HG02870 (cell line): ENCODE measurements around the gene HOXA4.

ENCODE experiments used
- ATAC-seq: cut with Tn5 transposase; IDR thresholded peaks from one replicate; pipeline ENCODE4 v1.9.1; 2021; ENCODE audit warnings: mild to moderate bottlenecking, moderate library complexity; ENCODE audit not compliant: unreplicated experiment

HOXA4 gene

GRCh38 chr7:27158436-27159265 lies 28.1 kb upstream of the HOXA4 start:
- no peak for ATAC-seq

GRCh38 chr7:27157702-27158431 lies 27.3 kb upstream of the HOXA4 start:
- ATAC-seq = no peak

DNA sequence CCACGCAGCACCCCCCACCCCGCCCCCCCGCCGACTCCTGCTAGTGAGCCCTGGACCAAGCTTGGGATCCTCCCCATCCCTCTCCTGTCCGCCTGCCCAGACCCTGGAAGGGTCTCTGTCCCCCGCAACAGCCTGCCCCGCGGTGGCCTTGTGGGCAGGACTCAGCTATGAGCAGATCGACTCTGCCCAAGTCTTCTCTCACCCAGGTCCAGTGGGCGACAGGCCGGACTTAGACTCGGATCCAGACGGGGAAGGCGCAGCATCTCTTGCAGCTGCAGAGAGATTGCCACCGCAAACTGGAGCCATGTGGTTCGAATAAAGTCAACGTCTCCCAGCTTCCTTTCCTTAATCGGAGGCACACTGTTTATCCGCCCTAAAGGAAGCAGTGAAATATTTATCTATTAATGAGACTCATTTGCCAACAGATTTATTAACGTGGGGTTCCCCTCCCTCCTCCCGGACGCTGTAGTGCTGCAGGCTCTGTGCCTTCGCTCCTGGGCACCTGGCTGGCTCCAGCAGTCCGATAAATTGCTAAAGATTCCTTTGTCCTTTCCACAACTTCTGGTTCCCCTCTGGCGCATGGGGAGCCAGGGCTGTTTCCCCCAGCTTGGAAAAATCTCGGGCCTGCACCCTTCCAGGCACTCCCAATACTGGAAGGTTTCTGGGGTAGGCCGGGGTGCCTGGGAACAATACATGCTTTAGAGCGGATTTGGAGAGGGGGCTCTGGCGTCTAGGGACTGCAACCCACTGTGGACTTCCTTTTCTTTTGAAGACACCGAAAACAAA lies 26.6 kb upstream of the HOXA4 start:
- ATAC-seq = no peak

- ATAC-seq = no peak
These were observed 25.9 kb upstream of the HOXA4 start, which contains the start of gene HOXA7 for GRCh38 chr7:27156508-27156898. Gene HOXA7, minus strand, starts transcription at chr7:27156675. Its CDS starts 130 bp downstream, at chr7:27156545.

- ATAC-seq = no peak
These were observed 25.4 kb upstream of the HOXA4 start for GRCh38 chr7:27155816-27156507.

- no peak for ATAC-seq
These were observed 24.6 kb upstream of the HOXA4 start for GRCh38 chr7:27154901-27155815.

DNA sequence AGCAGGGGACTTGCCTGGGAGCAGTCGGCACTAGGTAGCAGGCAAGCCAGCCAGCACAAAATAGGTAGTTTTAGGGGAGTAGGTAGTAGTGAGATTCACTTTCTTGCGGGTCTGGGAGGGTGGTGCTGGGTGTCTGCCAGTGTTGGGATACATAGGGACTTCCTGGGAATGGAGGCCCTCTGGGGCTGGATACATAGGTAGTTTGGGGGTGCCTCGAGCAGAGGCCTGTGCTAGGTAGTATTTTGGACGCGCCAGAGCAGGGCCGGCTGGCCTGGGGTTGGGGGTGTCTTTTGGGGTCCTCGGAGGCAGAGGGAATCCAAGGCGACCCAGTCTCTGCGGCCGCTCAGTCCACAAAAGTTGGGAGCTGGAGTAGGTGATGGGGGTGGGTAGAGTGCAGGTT lies 23.8 kb upstream of the HOXA4 start:
- ATAC-seq = no peak

DNA sequence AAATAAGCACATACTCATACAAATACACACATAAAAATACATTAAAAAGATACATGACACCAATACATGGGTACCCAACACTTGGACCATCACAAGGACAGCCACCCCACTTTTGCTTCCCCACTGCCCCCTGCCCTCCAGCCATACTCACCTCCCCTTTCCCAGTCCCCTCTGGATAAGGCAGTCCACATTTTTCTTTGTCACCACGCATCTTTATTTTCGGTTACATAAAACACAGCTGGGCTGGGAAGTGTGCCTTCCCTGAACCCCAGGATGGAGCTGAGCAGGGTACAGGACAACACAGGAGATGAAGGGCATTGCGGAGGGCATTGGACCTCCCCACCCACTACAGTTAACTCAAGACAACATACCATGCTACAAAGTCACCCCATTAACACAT lies 23.0 kb upstream of the HOXA4 start:
- ATAC-seq = no peak

GRCh38 chr7:27152816-27153442 lies 22.4 kb upstream of the HOXA4 start:
- no peak for ATAC-seq

DNA sequence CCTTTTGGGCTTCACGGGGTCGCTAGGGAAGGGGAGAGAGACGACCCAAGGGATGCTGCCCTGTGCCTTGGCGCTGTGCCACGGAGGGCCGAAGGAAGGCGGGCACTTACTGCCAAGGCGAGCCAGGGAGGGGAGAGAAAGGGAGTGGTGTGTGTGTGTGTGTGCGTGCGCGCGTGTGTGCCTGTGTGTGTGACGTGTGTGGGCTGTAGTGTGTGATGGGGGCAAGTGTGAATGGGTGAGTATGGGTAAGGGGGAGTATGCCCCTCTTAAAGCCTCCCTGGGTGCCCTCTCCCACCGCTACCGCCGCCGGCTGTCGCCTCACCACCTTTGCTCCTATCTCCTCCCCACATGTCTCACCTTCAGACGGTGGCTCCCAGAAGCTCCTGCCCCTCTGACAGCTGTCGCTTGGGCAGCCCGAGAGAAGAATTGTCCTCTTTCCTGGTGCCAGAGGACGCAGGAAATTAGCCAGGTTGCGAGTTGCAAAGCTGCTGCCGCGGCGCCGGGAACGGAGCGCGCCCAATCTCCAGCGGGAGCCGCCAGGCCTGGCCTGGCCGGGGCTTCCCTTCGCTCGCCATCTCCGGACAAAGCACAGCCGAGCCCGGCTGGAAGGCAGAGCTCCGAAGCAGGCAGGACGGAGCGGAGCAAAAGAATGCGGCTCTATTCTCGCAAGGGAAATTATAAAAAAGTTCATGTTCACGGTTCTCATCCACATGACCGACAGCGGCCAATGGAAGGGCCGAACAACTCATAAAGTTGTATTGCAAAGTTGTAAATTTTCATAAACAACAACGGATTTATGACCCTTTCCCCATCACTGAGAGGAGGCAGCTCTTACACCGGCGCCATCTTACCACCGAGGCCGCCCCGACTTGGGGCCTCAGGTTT lies 21.6 kb upstream of the HOXA4 start, which contains the start of gene HOXA3:
Gene HOXA3 (minus strand): TSS at position 653 of the 885 bp plus-strand sequence. CDS start 41,943 bp downstream, outside the sequence.
- ATAC-seq = no peak

DNA sequence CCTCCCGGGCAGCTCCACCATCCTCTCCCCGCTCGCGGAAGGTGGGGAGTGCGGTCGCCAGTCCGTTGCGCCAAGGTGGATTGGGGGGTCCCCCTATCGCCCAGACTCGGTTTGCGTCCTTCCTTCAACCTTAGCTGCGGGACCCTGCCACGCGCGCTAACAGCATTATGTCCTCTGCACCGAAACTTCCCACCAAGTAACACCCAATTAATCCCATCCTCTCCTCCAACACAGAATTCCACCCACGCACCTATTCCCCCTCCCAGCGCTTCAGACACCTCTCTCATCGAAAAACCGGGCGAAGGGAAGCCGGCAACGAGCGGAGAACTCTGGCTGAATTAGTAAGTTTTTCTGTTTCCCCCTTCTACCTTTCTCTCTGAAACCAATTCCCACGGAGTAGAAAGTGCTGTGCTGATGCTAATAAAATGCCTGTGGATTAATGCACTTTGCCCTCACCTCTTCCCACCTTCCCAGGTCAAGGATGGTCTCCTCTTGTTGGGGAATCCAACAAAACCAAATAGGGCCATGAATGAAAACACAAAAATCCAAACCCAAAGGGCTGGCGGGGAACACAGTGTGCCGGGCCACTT lies 20.9 kb upstream of the HOXA4 start:
- no peak for ATAC-seq

GRCh38 chr7:27150568-27151340 lies 20.2 kb upstream of the HOXA4 start:
- no peak for ATAC-seq

DNA sequence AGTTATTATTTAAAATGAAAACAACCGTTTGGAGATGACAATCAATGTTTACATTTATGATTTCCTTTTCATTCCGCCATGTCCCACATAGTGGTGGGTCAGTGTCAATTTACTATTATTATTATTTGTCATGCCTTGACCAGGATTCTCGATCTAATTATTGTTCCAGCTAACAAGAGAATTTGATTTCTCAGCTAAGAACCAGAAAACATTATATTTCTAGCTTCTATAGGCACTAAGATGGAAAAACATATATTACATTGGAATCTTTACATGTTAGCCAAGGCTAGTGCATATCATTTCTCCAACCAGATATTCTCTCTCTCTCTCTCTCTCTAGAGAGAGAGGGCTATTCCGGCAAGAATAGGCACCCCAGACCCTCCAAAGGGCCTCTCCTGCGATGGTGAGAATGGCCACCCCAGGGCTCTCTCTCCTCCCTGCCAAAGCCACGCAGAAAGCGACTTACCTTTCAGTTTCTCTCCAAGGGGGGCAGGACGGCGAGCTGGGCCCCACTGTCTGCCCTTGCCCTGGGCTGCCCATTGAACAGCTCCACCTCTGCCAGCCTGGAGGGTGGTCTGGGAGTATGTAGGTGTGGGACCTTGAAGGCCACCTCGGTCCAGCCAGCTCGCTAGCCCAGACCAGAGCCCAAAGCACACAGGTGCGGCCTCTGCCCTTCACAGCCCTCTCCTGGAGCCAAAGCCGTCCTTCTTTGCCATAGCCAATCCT lies 19.4 kb upstream of the HOXA4 start:
- no peak for ATAC-seq

- ATAC-seq = no peak
These were observed 18.4 kb upstream of the HOXA4 start for GRCh38 chr7:27148756-27149641.

- no peak for ATAC-seq
These were observed 17.6 kb upstream of the HOXA4 start for GRCh38 chr7:27148031-27148755.
